Spleen (tissue), 7 donors: ENCODE results near the gene HAGH.

Source experiments
- CTCF ChIP-seq, 11 experiments: fragments of 200-600 bp in 7 of 11; fragments of 450-650 bp in 4 of 11; sonication (generic) in 4 of 11; IDR thresholded peaks in 8 of 11; conservative IDR thresholded peaks in 3 of 11; 1 replicate in 7 of 11; 2 replicates in 4 of 11; pipeline versions ENCODE4 v1.4.0 to v1.8.0; 2016 to 2021; ENCODE audit warnings: antibody characterized with exemption in 11 of 11, inconsistent platforms in 4 of 11, mild to moderate bottlenecking in 1 of 11
- POLR2A ChIP-seq, 3 donors: fragments of 450-650 bp; IDR thresholded peaks; one replicate each; pipeline ENCODE4 v1.5.1; 2017; ENCODE audit warnings: antibody characterized with exemption in 3 of 3, mild to moderate bottlenecking in 1 of 3
- donor health status: DM: no; HTN: no; CAD: no; lungs with moderate emphysema.
- donor health status: DM: no; HTN: no; CAD: no.
- donor health status: DM: no; HTN: no; CAD: no.

- TF ChIP-seq CTCF (IDR thresholded peaks at IDR 0.05 in 8 of 11, conservative IDR thresholded peaks at IDR 0.05 in 3 of 11) = no peak
- no peak for TF ChIP-seq POLR2A (IDR thresholded peaks at IDR 0.05)
These were observed 32.3 kb downstream of the HAGH start for GRCh38 chr16:1794221-1794871.
